ENCODE data around the gene DUSP28.
"Not testable (repeated sequence)": the region's sequence is repeated elsewhere in the genome, so short reads cannot be mapped to it uniquely, and the experiment has no call there.

Gene DUSP28

GRCh38 chr2:240522406-240522805, 37.8 kb upstream of the DUSP28 start:
- Mint-ChIP-seq H3K4me3 (no peak overlapping the region), H3K27me3 (no peaks in the 10 kb centered on the region), H3K4me1 (ENCODE audit: low read depth) (peaks cover 4% of the 10 kb centered on the region), H3K27ac (no peak overlapping the region), H3K36me3 (ENCODE audit: low read depth) (peaks cover 68% of the 10 kb centered on the region), H3K9me3 (peaks cover 23% of the 10 kb centered on the region)

GRCh38 chr2:240523451-240524281, 36.5 kb upstream of the DUSP28 start:
- peaks cover 71% of the 10 kb centered on the region for H3K36me3 Mint-ChIP-seq (ENCODE audit: low read depth)
- H3K9me3 Mint-ChIP-seq: peaks cover 25% of the 10 kb centered on the region
- no peak overlapping the region for H3K27ac Mint-ChIP-seq
- H3K4me1 Mint-ChIP-seq (ENCODE audit: low read depth): peaks cover 4% of the 10 kb centered on the region
- no peaks in the 10 kb centered on the region for H3K27me3 Mint-ChIP-seq
- H3K4me3 Mint-ChIP-seq: no peak overlapping the region

GRCh38 chr2:240524963-240525718, 35.0 kb upstream of the DUSP28 start:
- Mint-ChIP-seq H3K9me3 (peaks cover 25% of the 10 kb centered on the region), H3K27ac (no peak overlapping the region), H3K4me1 (ENCODE audit: low read depth) (peaks cover 4% of the 10 kb centered on the region), H3K27me3 (no peaks in the 10 kb centered on the region), H3K4me3 (no peak overlapping the region), H3K36me3 (ENCODE audit: low read depth) (peaks cover 82% of the 10 kb centered on the region)

- H3K27me3 Mint-ChIP-seq: no peaks in the 10 kb centered on the region
- peaks cover under 1% of the 10 kb centered on the region for H3K4me1 Mint-ChIP-seq (ENCODE audit: low read depth)
- H3K27ac Mint-ChIP-seq: no peak overlapping the region
- H3K4me3 Mint-ChIP-seq: no peak overlapping the region
- peaks cover 22% of the 10 kb centered on the region for H3K9me3 Mint-ChIP-seq
- peaks cover 84% of the 10 kb centered on the region for H3K36me3 Mint-ChIP-seq (ENCODE audit: low read depth)
These were observed 34.4 kb upstream of the DUSP28 start for GRCh38 chr2:240525802-240526201.

- Mint-ChIP-seq H3K36me3 (ENCODE audit: low read depth) (peaks cover 90% of the 10 kb centered on the region), H3K27ac (no peak overlapping the region), H3K27me3 (no peaks in the 10 kb centered on the region), H3K4me1 (ENCODE audit: low read depth) (no peaks in the 10 kb centered on the region), H3K9me3 (peaks cover 26% of the 10 kb centered on the region), H3K4me3 (no peak overlapping the region)
These were observed 33.6 kb upstream of the DUSP28 start for GRCh38 chr2:240526521-240526920.

- H3K4me1 Mint-ChIP-seq (ENCODE audit: low read depth): no peaks in the 10 kb centered on the region
- peaks cover 33% of the 10 kb centered on the region for H3K9me3 Mint-ChIP-seq
- H3K27me3 Mint-ChIP-seq: no peaks in the 10 kb centered on the region
- no peak overlapping the region for H3K4me3 Mint-ChIP-seq
- H3K27ac Mint-ChIP-seq: no peak overlapping the region
- peaks cover 90% of the 10 kb centered on the region for H3K36me3 Mint-ChIP-seq (ENCODE audit: low read depth)
These were observed 32.9 kb upstream of the DUSP28 start for GRCh38 chr2:240527153-240527750.

- peaks cover 36% of the 10 kb centered on the region for H3K9me3 Mint-ChIP-seq
- no peak overlapping the region for H3K27ac Mint-ChIP-seq
- no peaks in the 10 kb centered on the region for H3K4me1 Mint-ChIP-seq (ENCODE audit: low read depth)
- peaks cover 93% of the 10 kb centered on the region for H3K36me3 Mint-ChIP-seq (ENCODE audit: low read depth)
- H3K27me3 Mint-ChIP-seq: no peaks in the 10 kb centered on the region
- no peak overlapping the region for H3K4me3 Mint-ChIP-seq
These were observed 31.6 kb upstream of the DUSP28 start for GRCh38 chr2:240528406-240529040.

- Mint-ChIP-seq H3K9me3 (peaks cover 41% of the 10 kb centered on the region), H3K36me3 (ENCODE audit: low read depth) (peaks cover 94% of the 10 kb centered on the region), H3K4me3 (no peak overlapping the region), H3K27me3 (no peaks in the 10 kb centered on the region), H3K4me1 (ENCODE audit: low read depth) (no peaks in the 10 kb centered on the region), H3K27ac (no peak overlapping the region)
These were observed 30.7 kb upstream of the DUSP28 start for GRCh38 chr2:240529344-240529999.

GRCh38 chr2:240530181-240530580, 30.0 kb upstream of the DUSP28 start:
- no peak overlapping the region for H3K27ac Mint-ChIP-seq
- no peaks in the 10 kb centered on the region for H3K4me1 Mint-ChIP-seq (ENCODE audit: low read depth)
- H3K36me3 Mint-ChIP-seq (ENCODE audit: low read depth): peaks cover 94% of the 10 kb centered on the region
- H3K4me3 Mint-ChIP-seq: no peak overlapping the region
- peaks cover 35% of the 10 kb centered on the region for H3K9me3 Mint-ChIP-seq
- H3K27me3 Mint-ChIP-seq: no peaks in the 10 kb centered on the region

GRCh38 chr2:240531038-240531437, 29.1 kb upstream of the DUSP28 start:
- H3K27ac Mint-ChIP-seq: no peak overlapping the region
- no peaks in the 10 kb centered on the region for H3K4me1 Mint-ChIP-seq (ENCODE audit: low read depth)
- peaks cover 91% of the 10 kb centered on the region for H3K36me3 Mint-ChIP-seq (ENCODE audit: low read depth)
- no peaks in the 10 kb centered on the region for H3K27me3 Mint-ChIP-seq
- no peak overlapping the region for H3K4me3 Mint-ChIP-seq
- peaks cover 31% of the 10 kb centered on the region for H3K9me3 Mint-ChIP-seq

- Mint-ChIP-seq H3K27ac (no peak overlapping the region), H3K9me3 (peaks cover 27% of the 10 kb centered on the region)
These were observed 28.0 kb upstream of the DUSP28 start for GRCh38 chr2:240532031-240532775.

GRCh38 chr2:240538031-240538780, 22.0 kb upstream of the DUSP28 start:
- peaks cover 5% of the 10 kb centered on the region for H3K9me3 Mint-ChIP-seq
- no peaks in the 10 kb centered on the region for H3K27me3 Mint-ChIP-seq
- H3K4me1 Mint-ChIP-seq (ENCODE audit: low read depth): no peaks in the 10 kb centered on the region
- H3K27ac Mint-ChIP-seq: no peak overlapping the region
- H3K36me3 Mint-ChIP-seq (ENCODE audit: low read depth): peaks cover 60% of the 10 kb centered on the region
- H3K4me3 Mint-ChIP-seq: no peak overlapping the region

More at GRCh38 chr2:240532031-240532775, 28.0 kb upstream of the DUSP28 start:
- Mint-ChIP-seq H3K4me3 (no peak overlapping the region), H3K36me3 (ENCODE audit: low read depth) (peaks cover 81% of the 10 kb centered on the region), H3K27me3 (no peaks in the 10 kb centered on the region), H3K4me1 (ENCODE audit: low read depth) (no peaks in the 10 kb centered on the region)

GRCh38 chr2:240539101-240539500, 21.1 kb upstream of the DUSP28 start:
- H3K36me3 Mint-ChIP-seq (ENCODE audit: low read depth): peaks cover 55% of the 10 kb centered on the region
- H3K4me3 Mint-ChIP-seq; H3K9me3 Mint-ChIP-seq; H3K27me3 Mint-ChIP-seq; H3K4me1 Mint-ChIP-seq (ENCODE audit: low read depth); H3K27ac Mint-ChIP-seq: not testable (repeated sequence)
